Endothelial cell of umbilical vein (primary cell): ENCODE results near the gene CENPP. TPM values are rescaled to one million over a fixed set of nuclear protein-coding genes. Genes with fewer than 3 reads are reported as not detected.
A peak's percentile ranks its signal among the peaks of the same experiment; 100 is the strongest.

ENCODE experiments used
- BruUV-seq: library from RNA; stranded (reverse); fragments of 400-500 nt; replicated peaks from 2 replicates; lab custom pipeline; 2021; lab: Mats Ljungman, UMichigan
- CTCF ChIA-PET: fragments of 300-600, 350-600 bp; sonication (Branson Sonifier 250); formaldehyde crosslinking; loops from one replicate; lab custom pipeline; 2021; ENCODE audit warnings: antibody characterized with exemption, inconsistent platforms; lab: Charles Lee
- POLR2A ChIA-PET: fragments of 300-600, 350-600 bp; sonication (Branson Sonifier 250); formaldehyde crosslinking; loops from one replicate; lab custom pipeline; 2021; ENCODE audit warnings: antibody characterized with exemption, inconsistent platforms; lab: Charles Lee
- DNase-seq: peaks from one replicate; pipeline ENCODE4 v3.0.0-alpha.2; 2011; ENCODE audit warnings: low read depth, low spot score
- FAIRE-seq: peaks from 2 replicates; lab custom pipeline; 2011; peaks lifted over from hg19 to GRCh38; lab: Jason Lieb, UNC
- H2AFZ ChIP-seq: 2 replicates; pipeline ENCODE4 v1.6.0; 2012; ENCODE audit warnings: low read depth, low read length, control low read depth, inconsistent platforms
- H3K27ac ChIP-seq: 2 replicates; pipeline ENCODE4 v1.5.1; 2011; ENCODE audit warnings: low read depth, mild to moderate bottlenecking, control low read depth, low read length, moderate library complexity; ENCODE audit not compliant: insufficient read depth
- H3K27me3 ChIP-seq, 2 experiments: 2 replicates each; pipeline versions ENCODE4 v1.6.0 to v1.6.1; 2011; ENCODE audit warnings: low read length in 2 of 2, mixed read lengths in 1 of 2; ENCODE audit not compliant: control insufficient read depth in 2 of 2, insufficient read depth in 2 of 2
- H3K36me3 ChIP-seq, 2 experiments: 2 replicates in 1 of 2; 3 replicates in 1 of 2; pipeline ENCODE4 v1.5.1; 2011; ENCODE audit warnings: low read length in 2 of 2, mild to moderate bottlenecking in 1 of 2, moderate library complexity in 1 of 2; ENCODE audit not compliant: control insufficient read depth in 2 of 2, insufficient read depth in 2 of 2; ENCODE audit errors: extremely low read depth in 1 of 2
- H3K4me1 ChIP-seq: 3 replicates; pipeline ENCODE4 v1.5.1; 2011; ENCODE audit warnings: mild to moderate bottlenecking, low read length; ENCODE audit not compliant: control insufficient read depth, insufficient read depth; ENCODE audit errors: extremely low read depth
- H3K4me2 ChIP-seq: 2 replicates; pipeline ENCODE4 v1.6.1; 2011; ENCODE audit warnings: low read length, control low read depth, mixed read lengths; ENCODE audit not compliant: insufficient read depth
- H3K4me3 ChIP-seq, 3 experiments: fragments of 200-600 bp in 1 of 3; sonication (generic), shearing (Covaris generic) in 1 of 3; replicated peaks in 1 of 3; 2 replicates each; pipeline ENCODE4 v1.5.1; 2011 to 2016; ENCODE audit warnings: control low read depth in 3 of 3, low read length in 3 of 3, mild to moderate bottlenecking in 2 of 3, inconsistent platforms in 1 of 3, low read depth in 1 of 3, moderate library complexity in 1 of 3; ENCODE audit not compliant: insufficient read depth in 1 of 3
- H3K79me2 ChIP-seq: 2 replicates; pipeline ENCODE4 v1.6.0; 2012; ENCODE audit warnings: low read length, inconsistent platforms; ENCODE audit not compliant: control insufficient read depth, insufficient read depth
- H3K9ac ChIP-seq: replicated peaks from 2 replicates; pipeline ENCODE3; 2011; ENCODE audit warnings: low read length, control low read depth; ENCODE audit not compliant: insufficient read depth; ENCODE audit errors: extremely low read depth
- H3K9me1 ChIP-seq: replicated peaks from 3 replicates; pipeline ENCODE4 v1.6.0; 2011; ENCODE audit warnings: mild to moderate bottlenecking, low read length; ENCODE audit not compliant: control insufficient read depth, insufficient read depth; ENCODE audit errors: extremely low read depth
- H3K9me3 ChIP-seq: replicated peaks from 2 replicates; pipeline ENCODE4 v1.5.1; 2012; ENCODE audit warnings: low read length, inconsistent platforms; ENCODE audit not compliant: control insufficient read depth, insufficient read depth
- H4K20me1 ChIP-seq: replicated peaks from 2 replicates; pipeline ENCODE3; 2011; ENCODE audit warnings: mild to moderate bottlenecking, low read length; ENCODE audit not compliant: control insufficient read depth, insufficient read depth; ENCODE audit errors: extremely low read depth
- CTCF ChIP-seq, 2 donors: IDR thresholded peaks; 1 replicate in 1 of 2; 2 replicates in 1 of 2; pipeline ENCODE4 v1.5.1; 2011; ENCODE audit warnings: low read length in 2 of 2, mild to moderate bottlenecking in 2 of 2, moderate library complexity in 2 of 2, control low read depth in 1 of 2, inconsistent platforms in 1 of 2, low read depth in 1 of 2; ENCODE audit not compliant: insufficient read depth in 1 of 2; ENCODE audit errors: extremely low read depth in 1 of 2
- EZH2 ChIP-seq: IDR thresholded peaks from 2 replicates; pipeline ENCODE4 v1.6.1; 2012; ENCODE audit warnings: borderline replicate concordance, low read depth, mild to moderate bottlenecking, moderate library complexity, low read length, inconsistent platforms; ENCODE audit not compliant: severe bottlenecking
- FOS ChIP-seq: IDR thresholded peaks from 2 replicates; pipeline ENCODE4 v1.6.1; 2011; ENCODE audit warnings: mild to moderate bottlenecking, low read length, moderate library complexity, borderline replicate concordance; ENCODE audit not compliant: insufficient read depth
- GATA2 ChIP-seq: IDR thresholded peaks from 2 replicates; pipeline ENCODE4 v1.7.0; 2011; ENCODE audit warnings: low read depth, mild to moderate bottlenecking, moderate library complexity, mixed read lengths, low read length; ENCODE audit not compliant: insufficient read length, insufficient read depth
- JUN ChIP-seq: IDR thresholded peaks from 2 replicates; pipeline ENCODE4 v1.6.1; 2011; ENCODE audit warnings: borderline replicate concordance, low read depth; ENCODE audit not compliant: insufficient read length, insufficient read depth
- MAX ChIP-seq: IDR thresholded peaks from 2 replicates; pipeline ENCODE4 v1.6.1; 2011; ENCODE audit not compliant: insufficient read depth, insufficient read length
- MYC ChIP-seq: IDR thresholded peaks from one replicate; pipeline ENCODE4 v1.6.1; 2011; ENCODE audit warnings: mild to moderate bottlenecking, low read depth, low read length
- POLR2A ChIP-seq: IDR thresholded peaks from 2 replicates; pipeline ENCODE4 v1.6.1; 2012; ENCODE audit warnings: low read depth, mild to moderate bottlenecking, control low read depth, low read length
- POLR2AphosphoS5 ChIP-seq: IDR thresholded peaks from 2 replicates; pipeline ENCODE4 v1.6.1; 2012; ENCODE audit warnings: low read depth, mild to moderate bottlenecking, control low read depth, low read length, moderate library complexity; ENCODE audit not compliant: insufficient read depth
- dilution Hi-C: fragments of 300-500 bp; cut with MboI; formaldehyde crosslinking; loops from one replicate; pipeline ENCODE4 v1.15.0; 2019; ENCODE audit warnings: low sequenced_read_pairs; ENCODE audit not compliant: extremely low pct_ligation_motif_present
- intact Hi-C: fragments of 100-400 bp; cut with micrococcal nuclease; formaldehyde crosslinking; loops from one replicate; pipeline ENCODE4 v1.10.0; 2022
- polyA plus RNA-seq, 4 experiments: library from polyadenylated mRNA; depleted of rRNA in 3 of 4; stranded (reverse) in 3 of 4; unstranded in 1 of 4; fragments of >200 nt; gene quantifications; 2 replicates each; pipeline versions ENCODE4 v1.2.1 to v1.2.3, GENCODE V29; 2011 to 2012; ENCODE audit warnings: missing spikeins in 1 of 4
- total RNA-seq: library from RNA; stranded (reverse); gene quantifications from 2 replicates; pipeline ENCODE4 v1.2.3, GENCODE V29; 2021

Gene CENPP
- total and polyA plus RNA-seq, 2 donors (not counting 3 experiments of a cell fraction or from before 2014, with no cell fraction given) = 1.2 to 12.0 TPM

GRCh38 chr9:92293452-92294296 lies 32.1 kb upstream of the CENPP start, which contains the start of gene IARS1:
TSS of gene IARS1 (minus strand) at chr9:92293697. CDS start at chr9:92289419, 4,278 bp downstream.
- Histone ChIP-seq H4K20me1 (no peaks in the 10 kb centered on the region), H2AFZ (peak within 1 kb of the TSS; percentile 69), H3K9ac (peak within 1 kb of the TSS; percentile 92), H3K4me3 (peak within 1 kb of the TSS; percentile 76 to 98 (median 78)), H3K36me3 (peaks cover 3% of the 10 kb centered on the region in 2 experiments), H3K79me2 (peaks cover 47% of the 10 kb centered on the region), H3K4me2 (peak within 1 kb of the TSS; percentile 97), H3K4me1 (peaks cover 23% of the 10 kb centered on the region), H3K9me1 (no peaks in the 10 kb centered on the region), H3K27ac (peak within 1 kb of the TSS; percentile 64), H3K27me3 (no peaks in the 10 kb centered on the region), H3K9me3 (no peaks in the 10 kb centered on the region)
- intact Hi-C loops (loop anchor here (1.0 to 10.0 kb wide), 5 partner anchors 32 to 411 kb away; partner anchors contain the start of genes CENPP and NOL8), dilution Hi-C loops (no loop called here)
- CTCF ChIA-PET = no interaction called here
- TF ChIP-seq POLR2A = peak; percentile 97
- peak; percentile 95 for TF ChIP-seq MAX
- TF ChIP-seq CTCF (IDR thresholded peaks at IDR 0.05; ENCODE audit: extremely low read depth in 1 of 2, insufficient read depth in 1 of 2, low read depth in 1 of 2, low read length in 2 of 2) = peak in 1 of 2 donors; percentile 40
- no peak for TF ChIP-seq GATA2
- peak; percentile 9 for TF ChIP-seq FOS
- peak; percentile 93 for TF ChIP-seq POLR2AphosphoS5
- no peak for TF ChIP-seq EZH2
- TF ChIP-seq JUN = no peak
- TF ChIP-seq MYC = peak; percentile 87
- FAIRE-seq (peak; percentile 96), DNase-seq (peak; percentile 99)
- POLR2A ChIA-PET = no interaction called here
- BruUV-seq = TSS peak; percentile 89
